HL-60 (cell line): Measurements from ENCODE around the gene CYP8B1.

Experiments
- DNase-seq, 2 experiments: peaks; one replicate each; pipeline ENCODE4 v3.0.0-alpha.2; 2010 to 2020; ENCODE audit warnings: low read depth in 1 of 2, low spot score in 1 of 2
- H3K27ac ChIP-seq: fragments of 250-450 bp; sonication (Bioruptor Pico); replicated peaks from 2 replicates; pipeline ENCODE4 v1.5.1; 2020; ENCODE audit warnings: mild to moderate bottlenecking, moderate library complexity
- H3K27me3 ChIP-seq: fragments of 250-450 bp; sonication (Bioruptor Pico); 2 replicates; pipeline ENCODE4 v1.5.1; 2021; ENCODE audit warnings: mild to moderate bottlenecking, moderate library complexity; ENCODE audit not compliant: insufficient read depth, poor library complexity, severe bottlenecking
- H3K4me3 ChIP-seq: replicated peaks from 2 replicates; pipeline ENCODE4 v1.5.1; 2011; ENCODE audit warnings: mild to moderate bottlenecking, control low read depth, low read length; ENCODE audit not compliant: insufficient read depth
- CTCF ChIP-seq: IDR thresholded peaks from one replicate; pipeline ENCODE4 v1.5.1; 2011; ENCODE audit warnings: low read length, control low read depth, inconsistent platforms; ENCODE audit not compliant: insufficient read depth
- GABPA ChIP-seq: IDR thresholded peaks from 2 replicates; pipeline ENCODE4 v1.6.1; 2012; ENCODE audit warnings: low read depth
- POLR2AphosphoS5 ChIP-seq: IDR thresholded peaks from 2 replicates; pipeline ENCODE4 v1.6.1; 2012; ENCODE audit warnings: low read depth
- SPI1 ChIP-seq: IDR thresholded peaks from 2 replicates; pipeline ENCODE4 v1.6.1; 2012; ENCODE audit warnings: low read depth, mild to moderate bottlenecking, borderline replicate concordance
- TF ChIP-seq, protein P1 (sequence below): IDR thresholded peaks from 2 replicates; pipeline ENCODE4 v1.6.1; 2012; ENCODE audit warnings: low read depth; ENCODE audit not compliant: insufficient replicate concordance

Gene CYP8B1

GRCh38 chr3:42906070-42906847, 30.6 kb upstream of the CYP8B1 start, which contains the start of gene ZNF662:
ZNF662 (plus strand) TSS chr3:42906142; CDS start chr3:42908115, 1,973 bp downstream.
- TF ChIP-seq POLR2AphosphoS5: no peak
- no peak for TF ChIP-seq GABPA
- TF ChIP-seq, protein P1, sequence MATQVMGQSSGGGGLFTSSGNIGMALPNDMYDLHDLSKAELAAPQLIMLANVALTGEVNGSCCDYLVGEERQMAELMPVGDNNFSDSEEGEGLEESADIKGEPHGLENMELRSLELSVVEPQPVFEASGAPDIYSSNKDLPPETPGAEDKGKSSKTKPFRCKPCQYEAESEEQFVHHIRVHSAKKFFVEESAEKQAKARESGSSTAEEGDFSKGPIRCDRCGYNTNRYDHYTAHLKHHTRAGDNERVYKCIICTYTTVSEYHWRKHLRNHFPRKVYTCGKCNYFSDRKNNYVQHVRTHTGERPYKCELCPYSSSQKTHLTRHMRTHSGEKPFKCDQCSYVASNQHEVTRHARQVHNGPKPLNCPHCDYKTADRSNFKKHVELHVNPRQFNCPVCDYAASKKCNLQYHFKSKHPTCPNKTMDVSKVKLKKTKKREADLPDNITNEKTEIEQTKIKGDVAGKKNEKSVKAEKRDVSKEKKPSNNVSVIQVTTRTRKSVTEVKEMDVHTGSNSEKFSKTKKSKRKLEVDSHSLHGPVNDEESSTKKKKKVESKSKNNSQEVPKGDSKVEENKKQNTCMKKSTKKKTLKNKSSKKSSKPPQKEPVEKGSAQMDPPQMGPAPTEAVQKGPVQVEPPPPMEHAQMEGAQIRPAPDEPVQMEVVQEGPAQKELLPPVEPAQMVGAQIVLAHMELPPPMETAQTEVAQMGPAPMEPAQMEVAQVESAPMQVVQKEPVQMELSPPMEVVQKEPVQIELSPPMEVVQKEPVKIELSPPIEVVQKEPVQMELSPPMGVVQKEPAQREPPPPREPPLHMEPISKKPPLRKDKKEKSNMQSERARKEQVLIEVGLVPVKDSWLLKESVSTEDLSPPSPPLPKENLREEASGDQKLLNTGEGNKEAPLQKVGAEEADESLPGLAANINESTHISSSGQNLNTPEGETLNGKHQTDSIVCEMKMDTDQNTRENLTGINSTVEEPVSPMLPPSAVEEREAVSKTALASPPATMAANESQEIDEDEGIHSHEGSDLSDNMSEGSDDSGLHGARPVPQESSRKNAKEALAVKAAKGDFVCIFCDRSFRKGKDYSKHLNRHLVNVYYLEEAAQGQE: no peak
- no peak for TF ChIP-seq SPI1
- TF ChIP-seq CTCF: no peak
- no peak within 1 kb of the TSS for H3K27ac ChIP-seq
- H3K27me3 ChIP-seq: peaks cover 31% of the 10 kb centered on the region
- H3K4me3 ChIP-seq: no peak within 1 kb of the TSS
- DNase-seq: no peak

GRCh38 chr3:42905740-42906069, 30.0 kb upstream of the CYP8B1 start:
- H3K4me3 ChIP-seq: no peak overlapping the region
- no peak overlapping the region for H3K27ac ChIP-seq
- TF ChIP-seq CTCF (no peak), GABPA (no peak), POLR2AphosphoS5 (no peak), SPI1 (no peak)
- TF ChIP-seq, protein P1: no peak
- no peak for DNase-seq
- peaks cover 31% of the 10 kb centered on the region for H3K27me3 ChIP-seq

DNA sequence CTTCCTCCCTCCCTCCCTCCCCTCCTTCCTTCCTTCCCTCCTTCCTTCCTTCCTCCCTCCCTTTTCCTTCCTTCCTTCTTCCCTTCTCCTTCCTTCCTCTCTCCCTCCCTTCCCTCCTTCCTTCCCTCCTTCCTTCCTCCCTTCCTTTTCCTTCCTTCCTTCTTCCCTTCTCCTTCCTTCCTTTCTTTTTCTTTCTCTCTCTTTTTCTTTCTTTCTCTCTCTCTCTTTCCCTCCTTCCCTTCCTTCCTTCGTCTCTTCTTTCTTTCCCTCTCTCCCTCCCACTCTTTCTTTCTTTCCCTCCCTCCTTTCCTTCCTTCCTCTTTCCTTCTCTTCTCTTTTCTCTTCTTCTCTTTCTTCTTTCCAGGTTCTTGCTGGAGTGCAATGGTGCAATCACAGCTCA, 28.4 kb upstream of the CYP8B1 start:
- TF ChIP-seq SPI1 (no peak), CTCF (no peak), GABPA (no peak), POLR2AphosphoS5 (no peak)
- TF ChIP-seq, protein P1: no peak
- no peak overlapping the region for H3K27ac ChIP-seq
- DNase-seq: no peak

More for the DNA sequence above, 28.4 kb upstream of the CYP8B1 start:
- H3K4me3 ChIP-seq: no peak overlapping the region
- H3K27me3 ChIP-seq: peaks cover 31% of the 10 kb centered on the region
